CD1c-positive myeloid dendritic cell (primary cell): Measurements from ENCODE around the gene PSG1.
"Not testable (repeated sequence)": the region's sequence is repeated elsewhere in the genome, so short reads cannot be mapped to it uniquely, and the experiment has no call there.

Experiments used
- DNase-seq: peaks from one replicate; pipeline ENCODE4 v3.0.0-alpha.2; 2016; ENCODE audit errors: extremely low spot score

PSG1 gene

DNA sequence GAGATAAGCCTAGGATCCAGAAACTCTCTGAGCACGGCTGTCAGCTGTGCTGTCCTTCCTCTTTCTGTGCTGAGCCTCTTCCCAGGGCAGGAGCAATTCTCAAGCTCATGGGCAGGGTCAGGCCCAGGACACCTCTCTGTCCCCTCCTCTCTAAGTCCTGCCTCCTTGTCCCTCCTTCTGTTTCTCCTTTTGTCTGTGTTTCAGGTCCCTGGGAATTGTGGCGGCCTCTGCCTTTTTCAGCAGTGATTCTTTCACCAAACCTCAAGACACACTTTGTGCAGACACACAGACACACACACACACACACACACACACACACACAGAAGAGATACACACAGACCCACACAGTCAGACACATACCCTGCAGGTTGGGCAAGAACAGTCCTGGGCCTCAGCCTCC lies at the start of gene PSG1:
Gene PSG1 (minus strand): TSS at position 101 of the 400 bp plus-strand sequence. CDS start 132 bp downstream, outside the sequence.
- DNase-seq: no peak

GRCh38 chr19:42928896-42929295 lies 49.4 kb upstream of the PSG1 start:
- no peak for DNase-seq

DNA sequence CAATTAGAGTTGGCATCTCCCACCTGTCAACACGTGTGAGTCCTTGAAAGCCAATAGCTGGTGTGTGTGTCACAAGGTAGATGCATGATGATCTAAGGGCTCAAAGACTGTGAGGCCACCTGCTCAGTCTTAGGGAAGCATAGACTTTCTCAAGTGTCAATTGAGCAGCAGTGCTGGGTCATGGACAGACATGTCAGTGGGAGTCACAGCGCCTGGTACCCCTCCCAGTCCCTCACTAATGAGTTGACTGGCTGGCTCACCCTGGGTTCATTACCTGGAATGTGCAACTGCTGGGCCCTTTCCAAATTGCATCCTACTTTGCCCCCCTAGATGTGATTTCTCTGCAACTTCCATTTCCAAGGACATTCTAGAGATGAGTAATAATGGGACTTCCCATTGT lies 47.3 kb upstream of the PSG1 start:
- DNase-seq: no peak

DNA sequence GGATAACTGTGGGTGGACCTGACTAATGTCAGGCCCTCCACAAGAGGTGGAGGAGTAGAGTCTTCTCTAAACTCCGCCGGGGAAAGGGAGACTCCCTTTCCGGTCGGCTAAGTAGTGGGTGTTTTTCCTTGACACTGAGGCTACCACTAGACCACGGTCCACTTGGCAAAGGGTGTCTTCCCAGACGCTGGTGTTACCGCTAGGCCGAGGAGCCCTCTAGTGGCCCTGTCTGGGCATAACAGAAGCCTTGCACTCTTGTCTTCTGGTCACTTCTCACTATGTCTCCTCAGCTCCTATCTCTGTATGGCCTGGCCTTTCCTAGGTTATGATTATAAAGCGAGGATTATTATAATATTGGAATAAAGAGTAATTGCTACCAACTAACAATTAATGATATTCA lies 43.6 kb upstream of the PSG1 start:
- DNase-seq: peak; percentile 5

- not testable (repeated sequence) for DNase-seq
Measured at GRCh38 chr19:42920971-42921370, 41.5 kb upstream of the PSG1 start.

DNA sequence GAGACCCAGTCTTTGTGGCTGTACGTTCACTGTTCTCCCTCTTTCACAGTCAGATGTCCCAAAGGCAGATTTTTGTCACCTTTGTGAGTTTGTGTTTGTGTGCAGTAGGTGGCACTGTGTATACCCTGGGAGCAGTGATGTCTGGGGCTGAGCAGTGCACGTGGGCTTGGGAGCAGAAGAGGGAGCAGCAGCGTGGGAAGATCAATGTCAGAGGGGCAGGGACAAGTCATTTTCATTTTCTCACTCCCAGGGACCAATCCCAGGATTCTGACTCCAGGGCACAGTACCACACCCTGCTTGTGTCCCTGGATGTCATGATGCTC lies 40.2 kb upstream of the PSG1 start:
- DNase-seq: no peak

DNA sequence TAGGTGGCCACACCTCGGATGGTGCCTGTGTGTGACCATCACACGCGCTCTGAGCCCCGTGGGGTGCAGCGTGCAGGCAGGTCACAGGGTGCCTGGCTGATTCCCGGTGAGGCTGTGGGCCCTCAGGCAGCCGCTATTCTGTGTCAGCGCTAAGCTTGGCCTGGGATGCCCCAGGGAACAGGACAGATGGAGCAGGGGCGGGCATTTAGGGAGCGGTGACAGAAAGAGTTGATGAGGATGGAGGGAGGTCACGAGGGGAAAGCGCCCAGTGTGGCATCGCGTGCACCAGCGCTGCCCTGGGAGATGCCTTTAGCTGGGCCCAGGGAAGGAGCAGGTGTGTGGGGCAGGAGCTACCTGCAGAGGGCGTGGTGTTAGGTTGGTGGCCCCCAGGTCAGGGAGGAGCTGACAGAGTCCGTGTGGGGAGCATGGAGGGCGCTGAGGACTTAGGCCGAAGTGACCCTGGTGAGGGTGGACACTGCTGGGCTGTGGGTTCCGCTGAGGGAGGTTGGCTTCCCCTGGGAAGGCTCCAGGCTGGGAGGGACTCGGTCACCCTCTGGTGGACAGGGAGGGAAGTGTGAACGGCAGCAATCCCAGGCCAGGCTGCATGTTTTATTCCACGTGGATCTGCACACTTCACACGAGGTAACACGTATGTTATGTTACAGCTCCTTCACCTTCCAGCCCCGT lies 39.7 kb upstream of the PSG1 start:
- not testable (repeated sequence) for DNase-seq

- DNase-seq: not testable (repeated sequence)
Measured at GRCh38 chr19:42918377-42919069, 39.0 kb upstream of the PSG1 start.

- DNase-seq: not testable (repeated sequence)
Measured at GRCh38 chr19:42917634-42918033, 38.1 kb upstream of the PSG1 start, which contains the start of gene PSG6. Gene PSG6 (minus strand): TSS chr19:42917894. CDS start chr19:42917792, 102 bp downstream.

DNA sequence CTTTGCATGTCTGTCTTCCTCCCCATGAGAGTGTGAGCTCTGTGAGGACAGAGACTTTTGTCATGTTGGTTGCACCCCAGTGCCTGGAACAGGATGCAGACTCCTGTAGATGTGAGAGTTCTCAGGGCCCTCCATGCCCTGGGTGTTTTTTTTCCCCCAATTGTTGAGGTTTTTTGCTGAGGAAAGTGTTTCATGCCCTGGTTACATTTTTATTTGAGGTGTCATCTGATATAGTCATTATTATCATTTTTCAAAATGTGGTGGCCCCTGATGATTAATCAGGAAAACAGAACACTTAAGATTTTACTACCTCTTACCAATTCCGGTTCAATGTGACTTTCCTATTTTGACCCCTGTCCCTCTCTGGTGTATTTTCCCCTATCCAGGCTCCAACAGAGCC lies 37.4 kb upstream of the PSG1 start:
- not testable (repeated sequence) for DNase-seq

DNA sequence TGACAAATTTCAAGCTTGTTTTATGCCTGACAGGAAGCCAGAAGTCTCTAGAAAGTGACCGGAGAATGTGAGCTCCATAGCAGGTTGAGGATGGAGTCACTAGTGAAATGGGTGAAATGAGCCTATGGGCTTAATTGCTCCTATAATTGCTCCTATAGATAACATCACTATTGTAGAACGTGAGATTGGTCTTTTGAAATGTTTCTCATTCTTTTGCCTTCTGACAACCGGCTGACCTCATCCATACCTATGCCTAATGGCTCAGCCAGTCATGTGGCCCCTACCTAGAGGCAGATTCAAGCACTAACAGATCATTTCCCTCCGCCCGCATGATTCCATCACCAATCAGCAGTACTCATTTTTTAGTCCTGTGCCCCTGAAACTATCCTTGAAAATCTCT lies 34.0 kb upstream of the PSG1 start:
- not testable (repeated sequence) for DNase-seq

- not testable (repeated sequence) for DNase-seq
Measured at GRCh38 chr19:42912941-42913340, 33.4 kb upstream of the PSG1 start.

GRCh38 chr19:42911731-42912130 lies 32.2 kb upstream of the PSG1 start:
- DNase-seq: not testable (repeated sequence)

DNA sequence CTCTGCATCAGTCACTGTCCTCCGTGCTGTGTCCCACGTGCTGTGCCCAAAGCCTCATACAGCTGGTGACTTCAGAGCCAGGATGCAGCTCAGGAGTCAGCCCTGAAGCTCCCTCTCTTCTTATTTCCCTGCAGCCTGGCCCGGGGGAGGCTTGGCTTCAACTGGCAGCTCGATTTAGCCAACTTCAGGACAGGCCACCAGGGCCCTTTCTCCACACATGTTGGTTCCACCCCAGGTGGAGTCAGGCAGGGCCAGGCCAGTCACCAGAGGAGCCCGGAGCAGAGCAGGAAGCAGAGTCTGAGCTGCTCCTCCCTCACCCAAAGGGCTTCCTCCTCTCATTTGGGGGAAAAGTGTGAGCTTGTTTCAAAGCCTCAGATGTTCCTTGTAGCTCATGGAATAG lies 26.6 kb upstream of the PSG1 start:
- not testable (repeated sequence) for DNase-seq

DNA sequence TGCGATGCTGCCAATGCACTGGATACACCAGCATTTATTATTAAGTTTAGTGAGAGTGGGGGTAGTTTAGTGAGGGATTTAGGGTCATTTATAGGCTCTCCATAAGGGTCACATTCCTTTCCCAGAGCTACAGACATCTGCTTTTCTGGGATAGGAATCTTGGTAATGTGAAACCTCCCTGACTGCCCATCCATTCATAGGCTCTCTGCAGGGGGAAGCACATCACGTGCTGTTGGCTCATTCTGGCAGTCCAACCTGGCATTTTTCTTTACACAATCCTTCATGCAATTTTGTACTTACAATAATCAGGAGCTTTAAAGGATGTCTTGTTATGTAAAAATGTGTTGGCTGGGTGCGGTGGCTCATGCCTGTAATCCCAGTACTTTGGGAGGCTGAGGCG lies 21.0 kb upstream of the PSG1 start:
- DNase-seq: not testable (repeated sequence)

- not testable (repeated sequence) for DNase-seq
Measured at GRCh38 chr19:42899674-42900073, 20.2 kb upstream of the PSG1 start.

DNA sequence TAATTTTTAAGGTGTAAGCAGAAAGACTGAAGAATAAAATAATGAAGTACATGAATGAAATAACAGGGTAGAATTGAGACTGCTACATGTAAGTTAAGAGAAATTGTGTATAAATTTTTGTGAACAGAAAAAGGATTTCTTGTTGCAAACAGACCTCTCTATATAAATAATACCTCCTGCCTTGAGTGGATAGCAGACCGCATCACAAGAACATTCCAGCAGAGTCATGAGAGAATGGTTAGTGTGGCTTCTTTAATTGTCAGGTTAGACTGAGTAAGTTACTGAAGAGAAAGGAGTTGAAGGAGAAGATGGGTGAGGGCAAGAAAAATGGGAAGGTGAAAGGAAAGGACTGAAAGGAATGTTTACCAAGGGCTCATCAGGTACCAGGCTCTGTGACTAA lies 19.6 kb upstream of the PSG1 start:
- not testable (repeated sequence) for DNase-seq

- not testable (repeated sequence) for DNase-seq
Measured at GRCh38 chr19:42898656-42899055, 19.1 kb upstream of the PSG1 start.

- DNase-seq: not testable (repeated sequence)
Measured at GRCh38 chr19:42897729-42898128, 18.2 kb upstream of the PSG1 start.

GRCh38 chr19:42890446-42890845 lies 10.9 kb upstream of the PSG1 start:
- not testable (repeated sequence) for DNase-seq

DNA sequence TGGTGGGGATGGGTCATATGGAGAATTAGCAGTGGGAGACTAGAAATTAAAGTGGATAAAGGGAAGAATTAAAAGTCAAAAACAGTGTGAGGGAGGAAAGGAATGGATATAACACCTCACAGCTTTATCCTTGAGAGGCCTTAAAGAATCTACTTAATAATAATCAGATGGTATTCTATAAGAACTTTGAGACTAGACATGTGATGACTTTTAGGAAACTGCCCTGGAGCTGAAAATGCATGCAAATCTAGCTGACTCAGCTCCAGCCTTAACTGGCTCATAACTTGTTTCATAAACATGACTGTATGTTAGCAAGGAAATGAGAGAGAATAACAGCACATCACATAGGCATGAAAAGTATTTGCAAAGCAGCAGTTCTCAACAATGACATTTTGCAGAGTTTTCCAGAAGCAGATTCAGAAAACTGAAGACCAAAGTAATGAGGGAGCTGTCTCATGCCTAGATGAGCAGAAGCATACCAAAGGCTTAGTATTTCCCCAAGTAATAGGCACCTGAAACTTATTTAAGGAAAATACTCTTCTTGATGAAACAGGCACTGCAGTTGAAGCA lies 8.4 kb upstream of the PSG1 start:
- not testable (repeated sequence) for DNase-seq

GRCh38 chr19:42882730-42883129 lies 3.2 kb upstream of the PSG1 start:
- not testable (repeated sequence) for DNase-seq

GRCh38 chr19:42882010-42882409 lies 2.5 kb upstream of the PSG1 start:
- not testable (repeated sequence) for DNase-seq
